ENCODE measurements around the gene KIF19. TPM values are rescaled to one million over a fixed set of nuclear protein-coding genes. Genes with fewer than 3 reads are reported as not detected.

The KIF19 gene
- total and polyA plus RNA-seq, 2 of the 4 experiments (the other 2 are of a cell fraction) = not detected

DNA sequence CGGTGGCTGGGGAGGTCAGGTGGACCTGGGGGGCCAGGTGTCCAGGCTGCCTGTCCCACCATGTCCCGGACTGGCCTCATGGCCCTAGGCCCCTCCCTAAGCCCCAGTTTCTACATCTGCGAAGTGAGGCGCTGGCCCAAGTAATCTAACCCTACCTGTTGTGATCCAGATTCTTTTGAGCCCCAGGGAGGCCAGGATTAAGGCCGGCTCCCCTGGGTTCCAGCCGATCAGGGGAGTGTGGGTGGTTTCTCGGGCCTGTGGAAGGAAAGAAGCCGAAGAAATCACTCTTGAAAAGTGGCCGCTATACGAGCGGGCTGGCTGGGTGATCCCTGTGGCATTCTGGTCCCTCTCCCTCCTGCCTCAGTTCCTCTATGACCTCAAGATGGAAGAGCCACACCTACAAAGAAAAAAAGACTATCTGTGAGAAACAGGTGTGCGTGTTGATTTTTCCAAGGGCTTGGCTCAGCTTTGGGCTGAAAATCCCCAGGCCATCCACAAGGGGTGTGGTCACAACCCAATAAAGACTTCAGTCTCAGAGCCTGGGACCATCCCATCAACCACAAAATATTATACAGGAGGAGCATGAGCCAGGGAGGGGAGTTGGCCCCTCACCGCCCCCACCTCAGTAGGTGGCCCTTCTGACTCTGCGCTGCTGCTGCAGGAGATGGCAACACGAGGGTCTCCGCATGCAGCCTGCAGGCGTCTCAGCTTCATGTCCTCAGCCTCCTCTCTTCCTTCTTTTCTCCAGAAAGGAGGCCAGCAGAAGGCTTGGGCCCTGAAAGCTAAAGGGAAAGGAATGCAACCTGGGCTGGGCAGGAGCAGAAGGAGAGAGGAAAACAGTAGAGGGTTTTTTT, 61.6 kb downstream of the KIF19 start:
- H4K20me1 ChIP-seq (ENCODE audit: insufficient read depth, low read length) = no peaks in the 10 kb centered on the region
- H3K56ac ChIP-seq (ENCODE audit: extremely low read depth, insufficient read depth, low read length) = no peak overlapping the region
- DNase-seq = no peak
- no peaks in the 10 kb centered on the region for H3K27me3 ChIP-seq (ENCODE audit: control insufficient read depth, insufficient read depth, low read length)
- H2BK20ac ChIP-seq (ENCODE audit: low read depth, low read length) = no peak overlapping the region
- no peak overlapping the region for H2AK5ac ChIP-seq (ENCODE audit: low read depth, low read length)
- H3K14ac ChIP-seq (replicated peaks; ENCODE audit: low read depth, low read length) = no peak overlapping the region
- no peak overlapping the region for H4K8ac ChIP-seq (ENCODE audit: low read depth in 2 of 2, low read length in 2 of 2)
- ChIA-PET POLR2A (ENCODE audit: unreplicated experiment) (no interaction called here), CTCF (no interaction called here)
- no peak overlapping the region for H2BK120ac ChIP-seq (ENCODE audit: low read depth, low read length)
- H2BK15ac ChIP-seq (ENCODE audit: low read depth, low read length) = no peak overlapping the region
- WGBS, 2 experiments (ENCODE audit: extremely low coverage in 2 of 2, insufficient read length in 1 of 2) = 90% methylated on average over 2 of the region's 17 CpGs; no CpG with 5 or more reads in 1 of the 2 experiments
- H3K4me3 ChIP-seq (ENCODE audit: insufficient read depth, low read depth, low read length) = no peak overlapping the region
- in situ Hi-C loops (cut with MboI; ENCODE audit: low sequenced_read_pairs) = no loop called here
- dilution Hi-C loops (cut with HindIII; ENCODE audit: low sequenced_read_pairs, unreplicated experiment) = no loop called here
- H3K4ac ChIP-seq (ENCODE audit: low read depth, low read length) = no peak overlapping the region
- peaks cover 6% of the 10 kb centered on the region; the same call in 1 of the 2 replicates for H3K9me3 ChIP-seq (ENCODE audit: control insufficient read depth, insufficient read depth, low read length)
- no peaks in the 10 kb centered on the region for H3K79me1 ChIP-seq (ENCODE audit: low read depth in 1 of 2, low read length in 2 of 2)
- H2AK9ac ChIP-seq (replicated peaks; ENCODE audit: low read depth, low read length, poor library complexity) = no peak overlapping the region
- intact Hi-C loops (cut with micrococcal nuclease) = no loop called here
- TF ChIP-seq POLR2A (IDR thresholded peaks at IDR 0.05; ENCODE audit: low read depth, low read length) (no peak), MXI1 (IDR thresholded peaks at IDR 0.05; ENCODE audit: borderline replicate concordance, low read depth, low read length) (no peak), MAZ (IDR thresholded peaks at IDR 0.05; ENCODE audit: borderline replicate concordance, low read depth, low read length) (no peak), CEBPB (IDR thresholded peaks at IDR 0.05; ENCODE audit: low read depth, low read length) (no peak), NFE2L2 (IDR thresholded peaks at IDR 0.05; ENCODE audit: low read depth, low read length) (no peak), RAD21 (IDR thresholded peaks at IDR 0.05; ENCODE audit: low read length) (no peak), RFX5 (IDR thresholded peaks at IDR 0.05; ENCODE audit: low read depth, low read length) (no peak), CHD1 (IDR thresholded peaks at IDR 0.05; ENCODE audit: low read depth, low read length) (no peak), FOS (IDR thresholded peaks at IDR 0.05; ENCODE audit: low read depth, low read length) (no peak), RCOR1 (IDR thresholded peaks at IDR 0.05; ENCODE audit: insufficient replicate concordance, low read length) (no peak), BHLHE40 (IDR thresholded peaks at IDR 0.05; ENCODE audit: low read depth, low read length) (no peak), SMC3 (IDR thresholded peaks at IDR 0.05; ENCODE audit: low read depth, low read length) (no peak)
- TF ChIP-seq, protein P1, sequence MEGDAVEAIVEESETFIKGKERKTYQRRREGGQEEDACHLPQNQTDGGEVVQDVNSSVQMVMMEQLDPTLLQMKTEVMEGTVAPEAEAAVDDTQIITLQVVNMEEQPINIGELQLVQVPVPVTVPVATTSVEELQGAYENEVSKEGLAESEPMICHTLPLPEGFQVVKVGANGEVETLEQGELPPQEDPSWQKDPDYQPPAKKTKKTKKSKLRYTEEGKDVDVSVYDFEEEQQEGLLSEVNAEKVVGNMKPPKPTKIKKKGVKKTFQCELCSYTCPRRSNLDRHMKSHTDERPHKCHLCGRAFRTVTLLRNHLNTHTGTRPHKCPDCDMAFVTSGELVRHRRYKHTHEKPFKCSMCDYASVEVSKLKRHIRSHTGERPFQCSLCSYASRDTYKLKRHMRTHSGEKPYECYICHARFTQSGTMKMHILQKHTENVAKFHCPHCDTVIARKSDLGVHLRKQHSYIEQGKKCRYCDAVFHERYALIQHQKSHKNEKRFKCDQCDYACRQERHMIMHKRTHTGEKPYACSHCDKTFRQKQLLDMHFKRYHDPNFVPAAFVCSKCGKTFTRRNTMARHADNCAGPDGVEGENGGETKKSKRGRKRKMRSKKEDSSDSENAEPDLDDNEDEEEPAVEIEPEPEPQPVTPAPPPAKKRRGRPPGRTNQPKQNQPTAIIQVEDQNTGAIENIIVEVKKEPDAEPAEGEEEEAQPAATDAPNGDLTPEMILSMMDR (conservative IDR thresholded peaks at IDR 0.05; ENCODE audit: low read depth, low read length) = no peak
- TF ChIP-seq, protein P2, sequence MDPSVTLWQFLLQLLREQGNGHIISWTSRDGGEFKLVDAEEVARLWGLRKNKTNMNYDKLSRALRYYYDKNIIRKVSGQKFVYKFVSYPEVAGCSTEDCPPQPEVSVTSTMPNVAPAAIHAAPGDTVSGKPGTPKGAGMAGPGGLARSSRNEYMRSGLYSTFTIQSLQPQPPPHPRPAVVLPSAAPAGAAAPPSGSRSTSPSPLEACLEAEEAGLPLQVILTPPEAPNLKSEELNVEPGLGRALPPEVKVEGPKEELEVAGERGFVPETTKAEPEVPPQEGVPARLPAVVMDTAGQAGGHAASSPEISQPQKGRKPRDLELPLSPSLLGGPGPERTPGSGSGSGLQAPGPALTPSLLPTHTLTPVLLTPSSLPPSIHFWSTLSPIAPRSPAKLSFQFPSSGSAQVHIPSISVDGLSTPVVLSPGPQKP (IDR thresholded peaks at IDR 0.05; ENCODE audit: borderline replicate concordance, low read depth, low read length) = no peak
- TF ChIP-seq, protein P3, sequence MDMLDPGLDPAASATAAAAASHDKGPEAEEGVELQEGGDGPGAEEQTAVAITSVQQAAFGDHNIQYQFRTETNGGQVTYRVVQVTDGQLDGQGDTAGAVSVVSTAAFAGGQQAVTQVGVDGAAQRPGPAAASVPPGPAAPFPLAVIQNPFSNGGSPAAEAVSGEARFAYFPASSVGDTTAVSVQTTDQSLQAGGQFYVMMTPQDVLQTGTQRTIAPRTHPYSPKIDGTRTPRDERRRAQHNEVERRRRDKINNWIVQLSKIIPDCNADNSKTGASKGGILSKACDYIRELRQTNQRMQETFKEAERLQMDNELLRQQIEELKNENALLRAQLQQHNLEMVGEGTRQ (IDR thresholded peaks at IDR 0.05; ENCODE audit: low read depth, low read length) = no peak
- H3K18ac ChIP-seq (ENCODE audit: low read depth, low read length) = no peak overlapping the region
- H3K36me3 ChIP-seq (ENCODE audit: control insufficient read depth, insufficient read depth, low read length) = no peaks in the 10 kb centered on the region
- no peak overlapping the region for H3K27ac ChIP-seq (ENCODE audit: insufficient read depth, low read length)
- H2AFZ ChIP-seq (replicated peaks; ENCODE audit: low read length, poor library complexity) = no peak overlapping the region
- no peak overlapping the region for H2BK5ac ChIP-seq (ENCODE audit: low read depth, low read length, poor library complexity, severe bottlenecking)
- no peaks in the 10 kb centered on the region for H3K9me1 ChIP-seq (ENCODE audit: insufficient read depth, low read length)
- no peak overlapping the region for H4K5ac ChIP-seq (ENCODE audit: low read depth, low read length)
- BruUV-seq (replicated peaks) = no TSS peak
- no peak for ATAC-seq (ENCODE audit: low read depth)
- H3K4me1 ChIP-seq (ENCODE audit: control insufficient read depth, insufficient read depth, low read length) = no peaks in the 10 kb centered on the region
- no peak overlapping the region for H3K23ac ChIP-seq (ENCODE audit: low read depth, low read length)
- H3K9ac ChIP-seq (ENCODE audit: low read depth, low read length) = no peak overlapping the region
- no peak overlapping the region for H3K4me2 ChIP-seq (ENCODE audit: low read depth, low read length)
- no peak overlapping the region for H4K91ac ChIP-seq (ENCODE audit: insufficient read depth, low read depth, low read length)
